NCI-H345 treated with DMSO at 0.1 percent for 48 hours (cell line): Measurements from ENCODE around the gene CYTH3.
A peak's percentile ranks its signal among the peaks of the same experiment; 100 is the strongest.
"Not testable (repeated sequence)": the region's sequence is repeated elsewhere in the genome, so short reads cannot be mapped to it uniquely, and the experiment has no call there.

Source experiments
- DNase-seq: peaks from one replicate; lab custom pipeline; 2025; ENCODE audit not compliant: unreplicated experiment; lab: John Stamatoyannopoulos, UW

CYTH3 gene

GRCh38 chr7:6283391-6284054, 11.1 kb upstream of the CYTH3 start:
- DNase-seq = not testable (repeated sequence)

- DNase-seq = no peak
Observed at GRCh38 chr7:6279937-6280336, 7.5 kb upstream of the CYTH3 start.

GRCh38 chr7:6279341-6279740, 6.9 kb upstream of the CYTH3 start:
- no peak for DNase-seq

GRCh38 chr7:6278749-6279310, 6.4 kb upstream of the CYTH3 start:
- no peak for DNase-seq

- no peak for DNase-seq
Observed at GRCh38 chr7:6277476-6277875, 5.1 kb upstream of the CYTH3 start.

- no peak for DNase-seq
Observed at GRCh38 chr7:6276911-6277408, 4.5 kb upstream of the CYTH3 start.

GRCh38 chr7:6274743-6275142, 2.3 kb upstream of the CYTH3 start:
- DNase-seq = no peak

- no peak for DNase-seq
Observed at GRCh38 chr7:6273917-6274630, 1.6 kb upstream of the CYTH3 start.

- peak; percentile 81 for DNase-seq
Observed at GRCh38 chr7:6273380-6273837, 985 bp upstream of the CYTH3 start.

GRCh38 chr7:6271694-6272440, 557 bp downstream of the CYTH3 start:
- no peak for DNase-seq

GRCh38 chr7:6271060-6271658, 1.3 kb downstream of the CYTH3 start:
- DNase-seq = no peak

GRCh38 chr7:6269527-6269926, 2.9 kb downstream of the CYTH3 start:
- no peak for DNase-seq

GRCh38 chr7:6268907-6269306, 3.5 kb downstream of the CYTH3 start:
- DNase-seq = no peak

GRCh38 chr7:6268023-6268900, 4.2 kb downstream of the CYTH3 start:
- no peak for DNase-seq

GRCh38 chr7:6266699-6267098, 5.7 kb downstream of the CYTH3 start:
- DNase-seq = no peak

- no peak for DNase-seq
Observed at GRCh38 chr7:6262221-6262620, 10.2 kb downstream of the CYTH3 start.

- no peak for DNase-seq
Observed at GRCh38 chr7:6261699-6262098, 10.7 kb downstream of the CYTH3 start.

GRCh38 chr7:6260291-6261187, 11.9 kb downstream of the CYTH3 start:
- DNase-seq = no peak

GRCh38 chr7:6259257-6259656, 13.2 kb downstream of the CYTH3 start:
- DNase-seq = no peak
